Ectodermal cell (in vitro differentiated cells): ENCODE results near the gene DDX56. TPM values are rescaled to one million over a fixed set of nuclear protein-coding genes. Genes with fewer than 3 reads are reported as not detected.

ENCODE experiments used
- H3K27ac ChIP-seq: 2 replicates; pipeline ENCODE4 v1.7.0; 2013; ENCODE audit warnings: mild to moderate bottlenecking, low read depth, low read length; ENCODE audit not compliant: insufficient read depth, poor library complexity, severe bottlenecking
- H3K27me3 ChIP-seq: 2 replicates; pipeline ENCODE4 v1.7.0; 2013; ENCODE audit warnings: mild to moderate bottlenecking, low read length; ENCODE audit not compliant: insufficient read depth, control insufficient read depth, poor library complexity, severe bottlenecking
- H3K36me3 ChIP-seq: one replicate; pipeline ENCODE4 v1.7.0; 2013; ENCODE audit warnings: low read length; ENCODE audit not compliant: control insufficient read depth, insufficient read depth
- H3K4me1 ChIP-seq: one replicate; pipeline ENCODE4 v1.7.0; 2013; ENCODE audit warnings: low read length; ENCODE audit not compliant: control insufficient read depth, insufficient read depth
- H3K4me3 ChIP-seq: 2 replicates; pipeline ENCODE4 v1.7.0; 2013; ENCODE audit warnings: low read depth, low read length, control low read depth; ENCODE audit not compliant: insufficient read depth
- H3K9me3 ChIP-seq: 2 replicates; pipeline ENCODE4 v1.7.0; 2013; ENCODE audit warnings: mild to moderate bottlenecking, low read length, moderate library complexity; ENCODE audit not compliant: control insufficient read depth
- WGBS, 2 experiments: methylation state at CpG; one replicate each; pipeline ENCODE4 v1.1.7; 2013; ENCODE audit warnings: missing lambda C conversion rate in 2 of 2; 5-methylcytosine and 5-hydroxymethylcytosine counted together
- polyA plus RNA-seq, 4 experiments: library from polyadenylated mRNA; stranded (reverse); fragments of 50-300 nt; gene quantifications; one replicate each; pipeline ENCODE4 v1.2.3, GENCODE V29; 2013

DDX56 gene, protein sequence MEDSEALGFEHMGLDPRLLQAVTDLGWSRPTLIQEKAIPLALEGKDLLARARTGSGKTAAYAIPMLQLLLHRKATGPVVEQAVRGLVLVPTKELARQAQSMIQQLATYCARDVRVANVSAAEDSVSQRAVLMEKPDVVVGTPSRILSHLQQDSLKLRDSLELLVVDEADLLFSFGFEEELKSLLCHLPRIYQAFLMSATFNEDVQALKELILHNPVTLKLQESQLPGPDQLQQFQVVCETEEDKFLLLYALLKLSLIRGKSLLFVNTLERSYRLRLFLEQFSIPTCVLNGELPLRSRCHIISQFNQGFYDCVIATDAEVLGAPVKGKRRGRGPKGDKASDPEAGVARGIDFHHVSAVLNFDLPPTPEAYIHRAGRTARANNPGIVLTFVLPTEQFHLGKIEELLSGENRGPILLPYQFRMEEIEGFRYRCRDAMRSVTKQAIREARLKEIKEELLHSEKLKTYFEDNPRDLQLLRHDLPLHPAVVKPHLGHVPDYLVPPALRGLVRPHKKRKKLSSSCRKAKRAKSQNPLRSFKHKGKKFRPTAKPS
- polyA plus RNA-seq (2013, experiment 1 of 4) = 80.0 TPM
- 82.4 TPM for polyA plus RNA-seq (2013, experiment 2 of 4)
- polyA plus RNA-seq (2013, experiment 3 of 4) = 55.7 TPM
- polyA plus RNA-seq (2013, experiment 4 of 4) = 71.8 TPM

- Histone ChIP-seq H3K27me3 (no peaks in the 10 kb centered on the region), H3K36me3 (peaks cover 41% of the 10 kb centered on the region), H3K9me3 (no peaks in the 10 kb centered on the region), H3K4me1 (peaks cover 12% of the 10 kb centered on the region), H3K27ac (peak within 1 kb of the TSS; percentile 30), H3K4me3 (peak within 1 kb of the TSS; percentile 80)
- 4% methylated on average over 74 of the region's 74 CpGs for WGBS, 2 experiments
These were observed at the start of gene DDX56 for GRCh38 chr7:44573464-44574286. Gene DDX56, minus strand, starts transcription at chr7:44573908. Its CDS starts 13 bp downstream, at chr7:44573895.

GRCh38 chr7:44622342-44623151 lies 48.8 kb upstream of the DDX56 start:
- Histone ChIP-seq H3K27me3 (no peaks in the 10 kb centered on the region), H3K9me3 (no peaks in the 10 kb centered on the region), H3K4me1 (no peaks in the 10 kb centered on the region), H3K27ac (no peak overlapping the region), H3K36me3 (peaks cover 7% of the 10 kb centered on the region), H3K4me3 (no peak overlapping the region)
- WGBS, 2 experiments = 92 to 94% methylated on average over 5 of the region's 5 CpGs

- no peak overlapping the region for H3K4me3 ChIP-seq
- H3K36me3 ChIP-seq = peaks cover 7% of the 10 kb centered on the region
- 92 to 94% methylated on average over 5 of the region's 5 CpGs for WGBS, 2 experiments
- H3K27me3 ChIP-seq = no peaks in the 10 kb centered on the region
- no peak overlapping the region for H3K27ac ChIP-seq
- H3K9me3 ChIP-seq = no peaks in the 10 kb centered on the region
- H3K4me1 ChIP-seq = no peaks in the 10 kb centered on the region
These were observed 48.0 kb upstream of the DDX56 start for GRCh38 chr7:44621750-44622103.

DNA sequence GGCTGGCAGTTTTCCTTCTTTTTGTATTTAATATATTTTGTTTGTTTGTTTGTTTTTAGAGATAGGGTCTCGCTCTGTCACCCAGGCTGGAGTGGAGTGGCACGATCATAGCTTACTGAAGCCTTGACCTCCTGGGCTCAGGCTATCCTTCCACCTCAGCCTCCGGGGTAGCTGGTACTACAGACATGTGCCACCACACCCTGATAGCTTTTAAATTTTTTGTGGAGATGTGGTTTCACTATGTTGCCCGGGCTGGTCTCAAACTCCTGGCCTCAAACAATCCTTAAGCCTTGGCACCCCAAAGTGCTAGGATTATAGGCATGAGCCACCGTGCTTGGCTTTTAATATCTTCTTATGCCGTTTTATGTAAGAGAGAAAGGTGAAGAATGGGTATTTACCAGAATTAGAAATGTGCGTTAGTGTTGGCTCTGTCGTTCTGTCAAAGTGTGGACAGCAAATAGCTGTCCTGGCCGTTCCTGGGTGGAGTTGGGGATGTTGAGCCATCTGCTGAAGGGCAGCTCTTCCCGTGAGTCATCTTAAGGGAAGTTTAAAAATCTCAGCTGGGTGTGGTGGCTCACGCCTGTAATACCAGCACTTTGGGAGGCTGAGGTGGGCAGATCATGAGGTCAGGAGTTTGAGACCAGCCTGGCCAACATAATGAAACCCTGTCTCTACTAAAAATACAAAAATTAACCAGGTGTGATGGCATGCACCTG lies 47.5 kb upstream of the DDX56 start:
- H3K27me3 ChIP-seq = no peaks in the 10 kb centered on the region
- H3K4me3 ChIP-seq = no peak overlapping the region
- 93 to 95% methylated on average over 11 of the region's 11 CpGs for WGBS, 2 experiments
- H3K27ac ChIP-seq = no peak overlapping the region
- H3K9me3 ChIP-seq = no peaks in the 10 kb centered on the region
- peaks cover 7% of the 10 kb centered on the region for H3K36me3 ChIP-seq
- H3K4me1 ChIP-seq = no peaks in the 10 kb centered on the region

DNA sequence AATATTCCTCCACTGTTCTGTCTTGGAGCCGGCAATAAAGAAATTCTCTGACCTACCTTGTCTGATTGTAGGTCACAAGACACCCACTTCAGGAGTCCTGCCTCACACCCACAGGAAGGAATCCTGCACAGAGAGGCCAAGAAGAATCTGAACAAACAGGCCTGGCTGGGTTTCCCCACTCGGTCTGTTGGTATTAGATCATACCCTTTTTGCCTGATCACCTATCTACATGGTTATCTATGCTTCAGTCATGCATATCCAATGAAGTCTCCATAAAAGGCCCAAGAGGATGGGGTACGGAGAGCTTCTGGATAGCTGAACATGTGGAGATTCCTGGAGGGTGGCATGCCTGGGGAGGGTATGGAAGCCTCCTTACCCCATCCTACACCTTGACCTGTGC lies 45.0 kb upstream of the DDX56 start:
- H3K4me1 ChIP-seq = no peaks in the 10 kb centered on the region
- no peaks in the 10 kb centered on the region for H3K9me3 ChIP-seq
- no peak overlapping the region for H3K4me3 ChIP-seq
- H3K27me3 ChIP-seq = no peaks in the 10 kb centered on the region
- H3K36me3 ChIP-seq = no peaks in the 10 kb centered on the region
- WGBS, 2 experiments = 87 to 97% methylated on average over 3 of the region's 3 CpGs
- H3K27ac ChIP-seq = no peak overlapping the region

DNA sequence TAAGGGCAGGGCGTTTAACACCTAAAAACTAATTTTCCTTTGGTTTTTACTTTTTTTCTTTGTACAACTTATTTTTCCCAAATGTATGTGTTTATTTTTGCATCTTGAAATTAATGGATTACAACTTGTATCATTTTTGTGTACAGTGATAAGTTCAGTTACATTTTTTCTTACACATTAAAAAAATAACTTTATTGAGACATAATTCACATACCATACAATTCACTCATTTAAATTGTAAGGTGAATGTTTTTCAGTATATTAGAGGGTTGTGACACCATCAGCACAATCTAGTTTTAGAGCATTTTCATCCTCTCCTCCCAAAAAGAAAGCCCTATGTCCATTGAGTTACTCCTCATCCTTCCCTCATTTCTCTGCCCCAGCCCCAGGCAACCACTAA lies 44.3 kb upstream of the DDX56 start:
- H3K9me3 ChIP-seq = no peaks in the 10 kb centered on the region
- no peak overlapping the region for H3K27ac ChIP-seq
- H3K4me1 ChIP-seq = no peaks in the 10 kb centered on the region
- no peak overlapping the region for H3K4me3 ChIP-seq
- H3K36me3 ChIP-seq = no peaks in the 10 kb centered on the region
- no peaks in the 10 kb centered on the region for H3K27me3 ChIP-seq
- 100% methylated on average over 1 of the region's 1 CpG for WGBS, 2 experiments

DNA sequence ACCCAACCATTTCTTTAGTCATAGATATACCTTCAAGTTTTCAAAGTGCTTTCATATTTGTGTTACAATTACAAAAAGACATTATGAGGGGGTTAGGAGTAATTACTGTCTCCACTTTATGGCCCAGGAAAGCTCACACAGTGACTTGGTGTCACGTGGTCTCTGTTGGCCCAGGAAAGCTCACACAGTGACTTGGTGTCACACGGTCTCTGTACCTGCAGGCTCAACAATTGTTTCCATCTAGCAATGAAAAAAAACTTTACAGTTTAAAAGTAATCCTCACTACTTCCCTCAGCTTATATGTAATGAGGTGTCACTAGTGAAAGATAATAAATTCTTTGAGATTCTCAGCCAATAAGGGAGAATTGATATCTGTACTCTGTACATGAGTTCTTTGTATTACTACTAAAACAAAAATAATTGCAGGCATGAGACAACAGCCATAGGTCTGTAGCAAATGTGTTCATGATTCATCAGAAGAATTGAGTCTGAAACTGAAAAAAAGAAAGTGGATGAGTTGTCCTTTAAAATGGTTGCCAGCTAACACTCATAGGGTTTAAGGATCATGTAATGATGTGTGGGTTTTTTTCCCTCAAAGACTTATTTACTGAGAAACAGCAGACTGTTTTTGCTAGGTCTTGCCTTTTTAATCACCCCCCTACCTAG lies 43.6 kb upstream of the DDX56 start:
- H3K9me3 ChIP-seq = no peaks in the 10 kb centered on the region
- 76 to 88% methylated on average over 2 of the region's 2 CpGs for WGBS, 2 experiments
- H3K4me1 ChIP-seq = no peaks in the 10 kb centered on the region
- H3K27me3 ChIP-seq = no peaks in the 10 kb centered on the region
- H3K36me3 ChIP-seq = no peaks in the 10 kb centered on the region
- H3K4me3 ChIP-seq = no peak overlapping the region
- no peak overlapping the region for H3K27ac ChIP-seq

DNA sequence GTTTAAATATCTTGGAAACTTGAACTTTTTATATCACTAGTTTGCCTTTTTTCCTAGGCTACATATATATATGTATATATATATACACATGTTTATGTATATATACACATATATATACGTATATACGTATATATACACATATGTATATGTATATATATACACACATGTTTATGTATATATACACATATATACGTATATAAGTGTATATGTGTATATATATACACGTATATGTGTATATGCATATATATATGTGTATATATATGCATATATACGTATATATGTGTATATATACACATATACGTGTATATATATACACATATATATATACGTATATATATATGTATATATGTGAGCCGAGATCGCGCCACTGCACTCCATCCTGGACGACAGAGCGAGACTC lies 42.8 kb upstream of the DDX56 start:
- Histone ChIP-seq H3K27me3 (no peaks in the 10 kb centered on the region), H3K4me1 (no peaks in the 10 kb centered on the region), H3K4me3 (no peak overlapping the region), H3K9me3 (no peaks in the 10 kb centered on the region), H3K27ac (no peak overlapping the region), H3K36me3 (no peaks in the 10 kb centered on the region)
- 95 to 96% methylated on average over 5 of the region's 12 CpGs for WGBS, 2 experiments

GRCh38 chr7:44615793-44616192 lies 42.1 kb upstream of the DDX56 start:
- Histone ChIP-seq H3K36me3 (no peaks in the 10 kb centered on the region), H3K9me3 (no peaks in the 10 kb centered on the region), H3K27me3 (no peaks in the 10 kb centered on the region), H3K27ac (no peak overlapping the region), H3K4me3 (no peak overlapping the region), H3K4me1 (no peaks in the 10 kb centered on the region)
- WGBS, 2 experiments = 91 to 97% methylated on average over 4 of the region's 5 CpGs
